Uterus (tissue), 4 donors: Measurements from ENCODE around the gene PCP4. TPM values are rescaled to one million over a fixed set of nuclear protein-coding genes. Genes with fewer than 3 reads are reported as not detected.

Source experiments
- DNase-seq, 2 donors: peaks; one replicate each; pipeline ENCODE4 v3.0.0-alpha.2; 2019 to 2020
- H3K27ac ChIP-seq, 2 donors: fragments of 200-600 bp; sonication (generic); 1 replicate in 1 of 2; 2 replicates in 1 of 2; pipeline ENCODE4 v1.5.1; 2016 to 2018
- H3K27me3 ChIP-seq, 2 donors: fragments of 200-600 bp; sonication (generic); one replicate each; pipeline ENCODE4 v1.5.1; 2018 to 2019; ENCODE audit warnings: control low read depth in 1 of 2
- H3K36me3 ChIP-seq, 2 donors: fragments of 200-600 bp; sonication (generic); one replicate each; pipeline ENCODE4 v1.5.1; 2019; ENCODE audit warnings: control low read depth in 1 of 2
- H3K4me1 ChIP-seq, 2 donors: fragments of 200-600 bp; sonication (generic); one replicate each; pipeline ENCODE4 v1.5.1; 2018 to 2019; ENCODE audit warnings: control low read depth in 1 of 2
- H3K4me3 ChIP-seq, 2 donors: fragments of 200-600 bp; sonication (generic); 1 replicate in 1 of 2; 2 replicates in 1 of 2; pipeline ENCODE4 v1.5.1; 2018 to 2019; ENCODE audit warnings: mild to moderate bottlenecking in 1 of 2
- H3K9me3 ChIP-seq, 2 donors: fragments of 200-600 bp; sonication (generic); one replicate each; pipeline ENCODE4 v1.5.1; 2019; ENCODE audit warnings: control low read depth in 1 of 2
- POLR2A ChIP-seq, 2 donors: fragments of 450-650 bp; IDR thresholded peaks; one replicate each; pipeline ENCODE4 v1.6.1; 2016; ENCODE audit warnings: antibody characterized with exemption in 2 of 2, mild to moderate bottlenecking in 1 of 2, moderate library complexity in 1 of 2
- intact Hi-C: fragments of 100-400 bp; cut with DNase I; formaldehyde crosslinking; loops from one replicate; pipeline ENCODE4 v1.15.1; 2023; ENCODE audit warnings: low total_unique reads
- total RNA-seq, 4 donors: library from RNA; depleted of rRNA in 3 of 4; stranded (reverse); fragments of >200 nt in 3 of 4; gene quantifications; one replicate each; pipeline versions ENCODE4 v1.1.0 to v1.2.4, GENCODE V29; 2014 to 2023
- TF ChIP-seq, protein P1 (sequence below), 4 experiments: fragments of 200-600 bp in 2 of 4; fragments of 450-650 bp in 2 of 4; sonication (generic) in 2 of 4; IDR thresholded peaks; one replicate each; pipeline ENCODE4 v1.5.1; 2016 to 2019; ENCODE audit warnings: antibody characterized with exemption in 4 of 4, mild to moderate bottlenecking in 2 of 4, moderate library complexity in 1 of 4
- donor health status: DM: yes; HTN: yes; CAD: no.

PCP4 gene
- total RNA-seq, 4 donors from 2014 or later, result 5.3 to 35.9 (median 20.3) TPM

DNA sequence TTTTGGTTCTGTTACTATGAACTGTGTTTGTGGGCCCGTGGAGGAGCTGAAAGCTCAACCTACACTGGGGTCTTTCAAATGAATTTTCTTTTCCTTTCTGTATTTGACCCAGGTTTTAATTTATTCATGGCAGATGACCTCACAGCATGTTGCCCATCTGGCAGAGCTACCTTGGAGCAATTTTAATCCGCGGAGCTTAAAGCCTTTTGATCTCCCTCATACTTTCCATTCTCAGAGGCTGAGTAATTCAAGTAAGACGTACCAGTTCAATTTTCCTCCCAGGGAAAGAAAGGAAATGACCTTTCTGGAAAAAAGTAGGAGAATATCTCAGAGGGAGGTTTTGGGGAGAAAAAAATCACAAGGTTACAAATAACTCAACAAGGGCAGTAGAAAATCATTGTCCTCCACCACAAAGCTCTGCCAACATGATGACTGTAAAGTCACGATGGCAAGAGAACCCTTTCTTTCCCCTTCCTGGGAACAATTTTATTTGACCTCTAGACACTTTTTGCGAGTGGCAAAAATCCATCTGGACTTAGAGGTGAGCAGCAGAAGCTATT lies 21.6 kb upstream of the PCP4 start:
- intact Hi-C loops, result no loop called here
- H3K9me3 ChIP-seq, result no peaks in the 10 kb centered on the region
- H3K27ac ChIP-seq, result no peak overlapping the region
- no peak overlapping the region for H3K4me3 ChIP-seq
- no peaks in the 10 kb centered on the region for H3K27me3 ChIP-seq
- H3K36me3 ChIP-seq, result no peaks in the 10 kb centered on the region
- no peak for DNase-seq
- no peaks in the 10 kb centered on the region for H3K4me1 ChIP-seq
- TF ChIP-seq, protein P1, sequence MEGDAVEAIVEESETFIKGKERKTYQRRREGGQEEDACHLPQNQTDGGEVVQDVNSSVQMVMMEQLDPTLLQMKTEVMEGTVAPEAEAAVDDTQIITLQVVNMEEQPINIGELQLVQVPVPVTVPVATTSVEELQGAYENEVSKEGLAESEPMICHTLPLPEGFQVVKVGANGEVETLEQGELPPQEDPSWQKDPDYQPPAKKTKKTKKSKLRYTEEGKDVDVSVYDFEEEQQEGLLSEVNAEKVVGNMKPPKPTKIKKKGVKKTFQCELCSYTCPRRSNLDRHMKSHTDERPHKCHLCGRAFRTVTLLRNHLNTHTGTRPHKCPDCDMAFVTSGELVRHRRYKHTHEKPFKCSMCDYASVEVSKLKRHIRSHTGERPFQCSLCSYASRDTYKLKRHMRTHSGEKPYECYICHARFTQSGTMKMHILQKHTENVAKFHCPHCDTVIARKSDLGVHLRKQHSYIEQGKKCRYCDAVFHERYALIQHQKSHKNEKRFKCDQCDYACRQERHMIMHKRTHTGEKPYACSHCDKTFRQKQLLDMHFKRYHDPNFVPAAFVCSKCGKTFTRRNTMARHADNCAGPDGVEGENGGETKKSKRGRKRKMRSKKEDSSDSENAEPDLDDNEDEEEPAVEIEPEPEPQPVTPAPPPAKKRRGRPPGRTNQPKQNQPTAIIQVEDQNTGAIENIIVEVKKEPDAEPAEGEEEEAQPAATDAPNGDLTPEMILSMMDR (IDR thresholded peaks at IDR 0.05), result no peak
- no peak for TF ChIP-seq POLR2A (IDR thresholded peaks at IDR 0.05)

DNA sequence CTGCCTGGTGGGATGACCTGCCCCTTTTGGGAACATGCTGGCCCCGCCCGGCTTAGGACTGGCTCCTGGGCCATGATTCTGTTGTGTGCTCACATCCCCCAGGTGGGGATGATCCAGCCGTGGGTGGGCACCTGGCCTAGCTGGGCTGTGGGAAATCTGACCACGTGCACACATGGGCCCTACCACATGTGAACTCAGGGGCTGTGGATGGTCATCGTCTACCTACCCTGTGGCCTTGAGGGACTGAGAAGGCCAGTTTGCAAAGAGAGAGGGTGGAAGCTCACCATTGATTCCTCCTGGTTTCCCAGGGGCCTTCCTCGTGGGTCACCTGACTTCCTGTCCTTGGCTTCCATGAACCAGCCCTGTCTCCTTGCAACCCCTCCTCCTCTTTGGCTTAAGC lies 19.4 kb upstream of the PCP4 start:
- DNase-seq, result no peak
- Histone ChIP-seq H3K4me1 (no peaks in the 10 kb centered on the region), H3K9me3 (no peaks in the 10 kb centered on the region), H3K4me3 (no peak overlapping the region), H3K27ac (no peak overlapping the region), H3K36me3 (no peaks in the 10 kb centered on the region), H3K27me3 (no peaks in the 10 kb centered on the region)
- TF ChIP-seq, protein P1 (IDR thresholded peaks at IDR 0.05), result no peak
- no peak for TF ChIP-seq POLR2A (IDR thresholded peaks at IDR 0.05)
- intact Hi-C loops, result no loop called here

DNA sequence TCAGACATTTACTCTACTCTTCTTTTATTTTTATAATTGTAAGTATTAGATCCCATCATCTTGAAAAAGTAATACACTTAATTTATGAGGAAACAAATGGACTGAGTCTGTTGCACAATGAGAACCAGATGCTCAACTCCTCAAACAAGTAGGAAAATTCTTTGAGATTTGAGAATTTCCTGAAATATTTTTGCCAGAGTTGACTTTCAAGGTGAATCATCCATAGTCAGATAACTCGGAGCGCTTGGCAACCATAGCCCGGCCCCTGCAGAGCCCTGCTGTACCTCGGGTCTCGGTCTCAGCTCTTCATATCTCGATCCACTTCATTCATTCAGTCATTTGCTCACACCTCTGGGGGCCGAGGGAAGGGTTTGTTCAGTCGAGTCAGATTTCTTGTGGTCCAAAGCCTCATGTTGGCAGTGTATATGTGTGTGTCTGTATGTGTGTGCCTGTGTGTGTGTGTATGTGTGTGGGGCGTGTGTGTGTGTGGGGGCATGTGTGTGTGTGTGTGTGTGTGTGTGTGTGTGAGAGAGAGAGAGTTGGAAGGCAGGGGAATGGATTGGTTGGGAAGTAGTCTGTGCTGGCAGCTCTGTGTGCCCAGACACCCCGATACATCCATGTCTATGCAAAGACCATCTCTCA lies 18.1 kb upstream of the PCP4 start:
- no peaks in the 10 kb centered on the region for H3K4me1 ChIP-seq
- no peak overlapping the region for H3K27ac ChIP-seq
- TF ChIP-seq POLR2A (IDR thresholded peaks at IDR 0.05), result no peak
- TF ChIP-seq, protein P1 (IDR thresholded peaks at IDR 0.05), result no peak
- intact Hi-C loops, result no loop called here
- no peaks in the 10 kb centered on the region for H3K36me3 ChIP-seq
- DNase-seq, result no peak
- no peak overlapping the region for H3K4me3 ChIP-seq
- no peaks in the 10 kb centered on the region for H3K27me3 ChIP-seq
- no peaks in the 10 kb centered on the region for H3K9me3 ChIP-seq

DNA sequence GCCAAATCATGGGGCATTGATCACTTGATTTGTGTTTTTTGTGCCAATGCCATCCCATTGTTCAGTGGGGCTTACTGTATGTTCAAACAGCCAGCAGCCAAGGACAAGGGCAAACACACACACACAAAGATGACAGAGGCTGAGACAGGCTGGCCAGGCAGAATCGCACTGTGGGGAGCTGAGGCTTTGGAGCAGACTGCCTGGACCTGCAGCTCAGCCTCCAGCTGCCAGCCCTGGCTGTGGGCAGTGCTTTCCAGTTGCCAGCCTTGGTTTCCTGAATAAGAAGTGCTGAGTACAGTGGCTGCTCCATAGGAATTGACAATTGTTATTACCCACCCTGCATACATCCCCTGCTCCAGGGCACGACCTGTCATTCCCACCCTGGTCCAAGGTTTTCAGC lies 16.9 kb upstream of the PCP4 start:
- Histone ChIP-seq H3K27me3 (no peaks in the 10 kb centered on the region), H3K9me3 (no peaks in the 10 kb centered on the region), H3K4me1 (no peaks in the 10 kb centered on the region), H3K4me3 (no peak overlapping the region), H3K36me3 (no peaks in the 10 kb centered on the region), H3K27ac (no peak overlapping the region)
- intact Hi-C loops, result no loop called here
- no peak for DNase-seq
- TF ChIP-seq, protein P1 (IDR thresholded peaks at IDR 0.05), result no peak
- TF ChIP-seq POLR2A (IDR thresholded peaks at IDR 0.05), result no peak

DNA sequence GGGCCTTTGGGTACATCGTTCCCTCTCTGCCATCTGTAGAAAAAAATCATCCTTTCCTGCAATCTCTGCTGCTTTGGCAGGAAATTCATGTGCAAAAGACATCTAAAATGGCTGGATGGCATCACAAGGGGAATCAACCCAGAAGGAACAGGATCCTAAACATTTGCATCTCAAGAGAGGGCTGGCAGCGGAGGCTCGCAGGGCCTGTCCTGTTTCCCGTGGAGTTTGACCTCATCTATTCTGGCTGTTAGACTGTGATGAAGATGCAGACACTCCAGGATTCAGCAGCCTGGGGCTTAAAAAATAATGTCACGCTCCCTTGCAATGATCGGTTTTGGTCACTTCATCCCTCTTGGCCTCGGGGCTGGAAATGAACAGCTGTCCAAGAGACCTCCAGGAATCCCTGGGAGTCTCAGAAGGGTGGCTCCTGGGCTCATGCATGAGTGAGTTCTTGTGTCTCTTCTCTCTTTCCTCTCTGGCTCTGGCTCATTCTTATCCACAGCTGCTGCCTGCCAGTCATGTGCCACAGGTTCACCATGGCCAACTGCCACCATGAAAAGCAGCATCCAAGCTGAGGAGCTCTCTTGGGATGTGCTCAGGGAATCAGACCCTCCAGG lies 16.1 kb upstream of the PCP4 start:
- Histone ChIP-seq H3K36me3 (no peaks in the 10 kb centered on the region), H3K27ac (no peak overlapping the region), H3K9me3 (no peaks in the 10 kb centered on the region), H3K4me3 (no peak overlapping the region), H3K4me1 (no peaks in the 10 kb centered on the region), H3K27me3 (no peaks in the 10 kb centered on the region)
- DNase-seq, result no peak
- intact Hi-C loops, result no loop called here
- no peak for TF ChIP-seq POLR2A (IDR thresholded peaks at IDR 0.05)
- TF ChIP-seq, protein P1 (IDR thresholded peaks at IDR 0.05), result no peak
